Uterus (tissue), 2 donors: ENCODE data around the gene C11orf21.

Experiments
- POLR2A ChIP-seq, 2 donors: fragments of 450-650 bp; IDR thresholded peaks; one replicate each; pipeline ENCODE4 v1.6.1; 2016; ENCODE audit warnings: antibody characterized with exemption in 2 of 2, mild to moderate bottlenecking in 1 of 2, moderate library complexity in 1 of 2
- TF ChIP-seq, protein P1 (sequence below), 4 experiments: fragments of 200-600 bp in 2 of 4; fragments of 450-650 bp in 2 of 4; sonication (generic) in 2 of 4; IDR thresholded peaks; one replicate each; pipeline ENCODE4 v1.5.1; 2016 to 2019; ENCODE audit warnings: antibody characterized with exemption in 4 of 4, mild to moderate bottlenecking in 2 of 4, moderate library complexity in 1 of 4

DNA sequence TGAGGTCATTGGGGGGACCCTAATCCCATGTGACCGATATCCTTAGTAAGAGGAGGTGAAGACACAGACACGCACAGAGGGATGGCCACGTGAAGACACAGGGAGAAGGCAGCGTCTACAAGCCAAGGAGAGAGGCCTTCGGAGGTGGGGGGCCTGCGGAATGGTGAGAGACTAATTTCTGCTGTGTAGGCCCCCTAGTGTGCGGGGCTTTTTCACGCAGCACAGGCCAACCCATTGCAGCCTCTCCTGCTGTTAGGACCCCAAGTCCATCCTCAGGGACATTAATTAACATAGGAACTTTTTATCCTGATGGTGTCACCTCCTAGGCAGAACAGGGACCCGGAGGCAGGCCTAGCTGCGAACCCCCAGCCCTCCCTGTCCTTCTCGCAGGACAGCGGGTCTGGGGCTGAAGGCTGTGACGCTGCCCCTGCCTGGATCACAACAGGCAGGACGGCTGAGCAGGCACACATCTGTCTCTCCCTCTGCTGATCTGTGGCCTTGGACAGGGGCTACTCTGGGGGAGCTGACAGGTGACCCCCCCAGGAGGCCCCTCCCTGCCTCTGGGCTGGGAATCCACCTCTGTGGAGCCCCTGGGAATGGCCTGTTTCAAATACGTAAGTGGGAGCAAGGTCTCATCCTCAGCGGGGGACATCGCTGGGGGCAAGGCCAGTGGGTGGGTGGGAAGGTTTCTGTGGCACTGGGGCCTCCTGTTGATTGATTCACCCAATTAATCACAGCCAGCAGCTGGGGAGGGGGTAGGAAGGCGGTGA lies 39.2 kb downstream of the C11orf21 start:
- TF ChIP-seq, protein P1, sequence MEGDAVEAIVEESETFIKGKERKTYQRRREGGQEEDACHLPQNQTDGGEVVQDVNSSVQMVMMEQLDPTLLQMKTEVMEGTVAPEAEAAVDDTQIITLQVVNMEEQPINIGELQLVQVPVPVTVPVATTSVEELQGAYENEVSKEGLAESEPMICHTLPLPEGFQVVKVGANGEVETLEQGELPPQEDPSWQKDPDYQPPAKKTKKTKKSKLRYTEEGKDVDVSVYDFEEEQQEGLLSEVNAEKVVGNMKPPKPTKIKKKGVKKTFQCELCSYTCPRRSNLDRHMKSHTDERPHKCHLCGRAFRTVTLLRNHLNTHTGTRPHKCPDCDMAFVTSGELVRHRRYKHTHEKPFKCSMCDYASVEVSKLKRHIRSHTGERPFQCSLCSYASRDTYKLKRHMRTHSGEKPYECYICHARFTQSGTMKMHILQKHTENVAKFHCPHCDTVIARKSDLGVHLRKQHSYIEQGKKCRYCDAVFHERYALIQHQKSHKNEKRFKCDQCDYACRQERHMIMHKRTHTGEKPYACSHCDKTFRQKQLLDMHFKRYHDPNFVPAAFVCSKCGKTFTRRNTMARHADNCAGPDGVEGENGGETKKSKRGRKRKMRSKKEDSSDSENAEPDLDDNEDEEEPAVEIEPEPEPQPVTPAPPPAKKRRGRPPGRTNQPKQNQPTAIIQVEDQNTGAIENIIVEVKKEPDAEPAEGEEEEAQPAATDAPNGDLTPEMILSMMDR (IDR thresholded peaks at IDR 0.05) = no peak
- no peak for TF ChIP-seq POLR2A (IDR thresholded peaks at IDR 0.05)
